Loucy (cell line): Measurements from ENCODE around the gene RASA1.

ENCODE experiments used
- CTCF ChIP-seq: fragments of 200-600 bp; sonication (generic); conservative IDR thresholded peaks from 2 replicates; pipeline ENCODE4 v1.5.1; 2014; ENCODE audit warnings: mild to moderate bottlenecking, antibody characterized with exemption, low read length
- EZH2phosphoT487 ChIP-seq: fragments of 200-600 bp; IDR thresholded peaks from 2 replicates; pipeline ENCODE4 v1.6.1; 2018; ENCODE audit warnings: antibody characterized with exemption, mild to moderate bottlenecking, moderate library complexity, borderline replicate concordance

- TF ChIP-seq CTCF (no peak), EZH2phosphoT487 (no peak)
Measured at GRCh38 chr5:87282269-87282668, 14.6 kb downstream of the RASA1 start.
